ENCODE data around the gene OR13J1. TPM values are rescaled to one million over a fixed set of nuclear protein-coding genes. Genes with fewer than 3 reads are reported as not detected.
"Not testable (repeated sequence)": the region's sequence is repeated elsewhere in the genome, so short reads cannot be mapped to it uniquely, and the experiment has no call there.

OR13J1 gene, protein sequence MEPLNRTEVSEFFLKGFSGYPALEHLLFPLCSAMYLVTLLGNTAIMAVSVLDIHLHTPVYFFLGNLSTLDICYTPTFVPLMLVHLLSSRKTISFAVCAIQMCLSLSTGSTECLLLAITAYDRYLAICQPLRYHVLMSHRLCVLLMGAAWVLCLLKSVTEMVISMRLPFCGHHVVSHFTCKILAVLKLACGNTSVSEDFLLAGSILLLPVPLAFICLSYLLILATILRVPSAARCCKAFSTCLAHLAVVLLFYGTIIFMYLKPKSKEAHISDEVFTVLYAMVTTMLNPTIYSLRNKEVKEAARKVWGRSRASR
- total RNA-seq (2014; rRNA removed; shearing (Covaris generic)): not detected in 2 replicates
- not detected in 2 replicates for polyA plus RNA-seq (2015; cell fraction: cytosol; rRNA removed)
- polyA plus RNA-seq (2015; cell fraction: nucleus; rRNA removed): not detected in 2 replicates

DNA sequence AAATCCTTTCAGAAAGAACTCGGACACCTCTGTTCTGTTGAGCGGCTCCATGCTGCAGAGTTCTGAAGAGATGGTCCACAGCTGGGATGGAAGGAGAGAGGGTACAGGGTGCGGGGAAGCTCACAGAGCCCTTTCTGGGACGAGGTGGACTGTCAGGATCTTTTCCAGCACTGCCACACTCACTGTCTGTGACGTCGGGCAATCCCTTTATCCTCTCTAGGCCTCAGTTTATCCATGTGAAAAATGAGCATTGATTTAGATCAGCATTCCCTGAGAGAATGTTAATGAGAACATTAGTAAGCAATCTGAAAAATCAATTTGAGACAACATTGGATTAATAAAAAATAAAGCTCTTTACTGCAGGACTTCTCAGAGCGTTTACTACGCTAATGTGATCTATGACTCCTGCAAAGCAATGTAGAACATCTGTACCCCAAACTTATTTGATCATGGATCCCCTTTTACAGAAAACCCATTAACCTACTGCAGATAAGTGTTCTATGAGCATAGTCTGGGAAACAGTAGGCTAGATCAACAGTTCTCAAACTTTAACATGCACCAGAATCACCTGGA lies at the start of gene OR13J1:
Gene OR13J1 (minus strand): TSS at position 51 of the 573 bp plus-strand sequence. CDS start 0 bp downstream, at position 51.
- no peak for DNase-seq (ENCODE audit: low read depth)

DNA sequence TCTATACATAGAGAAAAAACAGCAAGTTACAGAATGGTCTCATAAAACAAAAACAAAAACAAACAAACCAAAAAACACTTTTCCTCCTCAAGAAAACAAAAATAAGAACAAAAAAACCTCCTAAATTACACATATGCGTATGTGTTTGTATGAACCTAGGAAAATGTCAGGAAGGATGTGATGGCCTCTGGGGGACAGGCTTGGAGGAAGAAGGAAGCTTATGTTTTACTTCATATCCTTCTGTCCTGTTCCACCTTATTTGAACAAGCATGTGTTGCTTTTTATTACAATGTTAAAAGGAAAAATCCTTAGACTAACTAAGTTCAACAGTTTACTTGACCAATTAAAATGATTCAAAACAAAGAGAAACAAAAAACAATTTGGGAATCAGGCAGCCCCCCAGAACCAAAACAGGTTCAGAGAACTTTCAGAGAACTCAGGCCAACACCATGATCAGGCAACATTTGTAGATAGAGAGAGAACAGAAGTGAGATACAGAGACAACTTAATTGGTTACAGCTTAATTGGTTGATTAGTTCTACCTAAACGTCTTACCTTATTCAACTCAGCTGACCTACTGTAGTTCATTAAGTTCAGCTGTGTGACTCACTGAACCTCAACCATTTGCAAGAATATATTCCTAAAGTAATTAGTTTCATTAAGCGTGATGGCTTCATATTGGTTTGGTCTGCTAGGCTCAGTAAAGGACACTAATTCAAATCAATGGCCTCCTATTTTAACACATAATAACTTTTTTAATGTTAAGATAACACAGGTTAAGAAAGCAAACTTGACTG lies 49.2 kb upstream of the OR13J1 start:
- no peak for DNase-seq (ENCODE audit: low read depth)

DNA sequence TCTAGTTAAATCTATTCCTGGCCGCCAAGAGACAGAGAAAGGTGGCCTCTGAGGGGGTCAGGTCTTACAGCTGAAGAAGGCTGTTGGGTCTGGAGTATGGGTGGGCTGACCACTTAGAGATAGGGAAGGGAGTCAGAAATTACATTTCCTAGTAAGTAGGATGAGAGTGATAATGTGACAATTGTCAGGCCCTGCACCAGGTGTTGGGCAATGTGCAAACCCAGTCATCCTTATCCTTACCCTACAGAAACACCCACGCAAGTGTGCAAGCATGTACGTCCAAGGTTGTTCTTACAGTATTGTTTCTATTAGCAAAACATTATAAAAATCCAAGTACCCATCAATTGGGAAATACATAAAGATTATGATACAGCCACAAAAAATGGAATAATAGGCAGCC lies 48.6 kb upstream of the OR13J1 start:
- DNase-seq (ENCODE audit: low read depth): no peak

DNA sequence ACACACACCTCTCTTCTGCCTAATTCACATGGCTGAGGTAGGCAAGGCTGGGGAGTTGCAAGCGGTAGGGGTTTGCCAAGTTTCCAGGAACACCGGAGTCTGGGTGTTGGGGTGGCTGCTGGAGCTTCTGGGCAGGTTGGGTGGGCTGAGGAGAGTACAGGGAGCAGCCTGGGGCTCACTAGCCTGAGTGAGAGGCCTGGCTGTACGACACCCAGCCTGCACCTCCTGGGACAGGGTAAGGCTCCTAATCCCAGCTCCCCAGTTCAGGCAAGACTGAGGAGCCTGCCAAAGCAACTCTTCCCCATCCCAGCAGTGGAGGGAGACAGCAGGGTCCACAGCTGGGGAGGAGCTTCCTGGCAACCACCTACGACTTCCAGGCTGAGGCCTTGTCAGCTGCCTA lies 47.1 kb upstream of the OR13J1 start:
- DNase-seq (ENCODE audit: low read depth): no peak

DNA sequence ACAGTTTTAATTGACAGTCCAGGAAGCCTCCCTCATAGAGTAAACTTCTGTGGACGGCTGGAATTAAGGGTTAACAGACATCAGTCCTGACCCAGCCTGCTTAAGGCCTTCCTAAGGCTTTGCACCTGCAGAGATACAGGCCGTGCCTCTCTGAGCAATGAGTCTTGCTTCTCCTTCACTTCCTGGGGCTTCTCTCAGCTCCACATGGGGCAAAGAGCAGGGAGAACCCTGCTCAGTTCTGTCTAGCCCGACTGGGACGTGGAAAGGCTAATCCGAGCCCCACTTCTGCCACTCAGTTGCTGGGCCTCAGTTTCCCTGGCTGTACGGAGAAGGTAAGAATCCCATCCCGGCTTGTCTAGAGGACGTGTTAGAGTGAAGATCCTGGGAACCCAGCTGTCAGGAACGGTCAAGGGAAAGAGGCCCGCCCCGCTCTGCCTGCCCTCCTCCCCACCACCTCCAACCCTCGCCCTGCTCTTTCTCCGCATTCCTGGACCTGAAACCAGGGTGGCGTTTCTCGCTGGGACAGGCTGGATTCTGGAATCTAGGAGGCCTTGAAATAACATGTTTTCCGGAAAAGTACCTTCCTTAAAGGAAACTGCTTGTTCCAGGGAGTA lies 45.6 kb upstream of the OR13J1 start:
- no peak for DNase-seq (ENCODE audit: low read depth)

DNA sequence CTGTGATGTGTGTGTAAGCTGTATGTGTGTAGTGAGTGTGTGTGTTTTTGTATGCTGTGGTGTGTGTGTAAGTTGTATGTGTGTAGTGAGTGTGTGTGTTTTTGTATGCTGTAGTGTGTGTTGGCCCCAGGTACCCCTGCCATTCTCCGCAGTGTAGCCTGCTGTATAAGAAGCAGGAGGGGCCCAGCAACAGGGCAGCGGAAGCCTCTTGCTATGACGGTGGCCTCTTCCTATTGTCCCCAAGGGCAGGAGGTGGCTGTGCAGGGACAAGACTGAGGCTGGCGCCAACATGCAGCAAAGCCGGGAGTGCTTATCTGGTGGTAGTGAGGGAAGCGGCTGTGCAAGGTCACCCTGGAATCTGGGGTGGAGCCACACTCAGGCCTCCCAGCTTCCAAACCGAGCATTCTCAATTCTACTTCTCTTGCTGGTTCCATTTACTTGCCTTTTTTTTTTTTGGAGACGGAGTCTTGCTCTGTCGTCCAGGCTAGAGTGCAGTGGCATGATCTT lies 44.2 kb upstream of the OR13J1 start:
- peak; percentile 14 for DNase-seq (ENCODE audit: low read depth)

DNA sequence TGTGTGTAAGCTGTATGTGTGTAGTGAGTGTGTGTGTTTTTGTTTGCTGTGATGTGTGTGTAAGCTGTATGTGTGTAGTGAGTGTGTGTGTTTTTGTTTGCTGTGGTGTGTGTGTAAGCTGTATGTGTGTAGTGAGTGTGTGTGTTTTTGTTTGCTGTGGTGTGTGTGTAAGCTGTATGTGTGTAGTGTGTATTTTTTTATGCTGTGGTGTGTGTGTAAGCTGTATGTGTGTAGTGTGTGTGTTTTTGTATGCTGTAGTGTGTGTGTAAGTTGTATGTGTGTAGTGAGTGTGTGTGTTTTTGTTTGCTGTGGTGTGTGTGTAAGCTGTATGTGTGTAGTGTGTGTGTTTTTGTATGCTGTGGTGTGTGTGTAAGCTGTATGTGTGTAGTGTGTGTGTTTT lies 43.2 kb upstream of the OR13J1 start:
- not testable (repeated sequence) for DNase-seq (ENCODE audit: low read depth)

DNA sequence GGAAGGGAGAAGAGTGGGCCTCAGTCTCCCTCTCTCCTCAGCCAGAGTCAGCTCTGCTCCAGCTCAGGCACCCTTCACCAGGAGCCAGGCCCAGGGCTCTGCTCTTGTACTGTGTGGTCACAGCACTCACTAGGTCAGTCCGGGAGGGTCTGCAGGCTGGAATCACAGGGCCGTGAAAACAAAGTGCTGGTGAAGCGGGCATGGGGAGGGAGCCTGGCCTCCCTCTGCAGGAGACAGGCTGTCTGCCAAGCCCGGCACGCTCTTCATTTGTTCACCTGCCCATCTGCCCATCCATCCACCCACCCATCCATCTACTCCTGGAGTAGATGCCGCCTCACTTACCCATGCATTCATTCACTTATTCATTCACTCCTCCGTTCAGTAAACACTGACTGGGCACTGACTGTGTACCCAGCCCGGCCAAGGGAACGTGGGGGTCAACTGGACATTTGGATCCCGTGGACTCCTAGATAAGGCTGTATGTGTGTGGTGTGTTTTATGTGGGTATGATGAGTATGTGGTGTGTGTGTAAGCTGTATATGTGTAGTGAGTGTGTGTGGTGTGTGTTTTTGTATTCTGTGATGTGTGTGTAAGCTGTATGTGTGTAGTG lies 42.7 kb upstream of the OR13J1 start:
- no peak for DNase-seq (ENCODE audit: low read depth)

DNA sequence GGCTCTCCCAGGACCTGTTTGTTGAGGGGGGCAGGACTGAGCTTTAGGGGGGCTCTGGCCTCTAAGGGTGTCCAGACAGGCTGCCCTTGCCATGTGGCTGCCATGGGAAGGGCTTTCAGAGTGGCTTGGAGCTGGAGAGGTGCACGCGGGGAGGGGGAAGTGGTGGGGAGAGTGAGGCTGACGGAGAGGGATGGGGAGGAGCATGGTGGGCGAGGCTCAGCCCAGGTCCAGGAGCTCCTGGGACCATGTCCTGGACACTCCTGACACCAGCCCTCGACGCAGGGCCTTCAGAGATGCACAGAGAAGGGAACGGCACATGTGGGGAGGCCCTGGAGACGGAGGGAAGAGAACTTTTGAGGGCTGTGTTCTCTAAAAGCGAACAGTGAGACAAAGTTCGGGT lies 41.5 kb upstream of the OR13J1 start:
- DNase-seq (ENCODE audit: low read depth): no peak

DNA sequence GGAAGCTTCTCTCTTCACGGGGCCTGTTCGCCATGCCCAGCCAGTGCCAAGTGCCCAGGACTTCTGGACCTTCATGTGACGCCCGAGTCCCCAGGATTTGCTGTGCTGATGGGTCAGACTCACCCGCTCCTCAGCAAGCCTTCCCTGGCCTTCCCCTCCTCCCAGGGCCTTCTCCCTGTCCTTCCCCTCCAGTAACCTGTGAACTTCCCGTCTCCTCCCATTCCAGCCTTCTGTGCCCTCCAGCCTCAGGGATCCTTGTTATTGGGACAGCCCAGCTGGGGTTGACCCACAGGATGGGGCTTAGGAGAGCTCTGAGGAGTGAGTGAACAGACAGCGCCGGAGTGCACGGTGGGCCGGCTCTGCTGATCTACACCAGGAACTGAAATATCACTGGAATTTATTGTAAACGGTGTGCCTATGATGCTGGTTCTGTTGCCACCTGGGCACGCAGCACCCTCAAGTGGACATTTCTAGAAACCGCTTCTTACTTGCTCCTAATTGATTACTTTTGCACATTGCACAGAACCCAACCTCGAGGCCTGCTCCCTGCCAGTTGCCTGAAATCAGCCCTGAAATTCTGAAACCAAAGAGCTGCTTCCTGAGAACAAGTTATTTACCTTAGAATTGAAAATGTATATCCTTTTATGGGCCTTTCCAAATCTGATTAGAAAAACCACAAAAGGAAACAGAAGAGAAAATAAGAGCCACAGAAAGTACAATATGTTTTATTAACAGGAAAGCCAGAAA lies 40.6 kb upstream of the OR13J1 start:
- peak; percentile 73 for DNase-seq (ENCODE audit: low read depth)

DNA sequence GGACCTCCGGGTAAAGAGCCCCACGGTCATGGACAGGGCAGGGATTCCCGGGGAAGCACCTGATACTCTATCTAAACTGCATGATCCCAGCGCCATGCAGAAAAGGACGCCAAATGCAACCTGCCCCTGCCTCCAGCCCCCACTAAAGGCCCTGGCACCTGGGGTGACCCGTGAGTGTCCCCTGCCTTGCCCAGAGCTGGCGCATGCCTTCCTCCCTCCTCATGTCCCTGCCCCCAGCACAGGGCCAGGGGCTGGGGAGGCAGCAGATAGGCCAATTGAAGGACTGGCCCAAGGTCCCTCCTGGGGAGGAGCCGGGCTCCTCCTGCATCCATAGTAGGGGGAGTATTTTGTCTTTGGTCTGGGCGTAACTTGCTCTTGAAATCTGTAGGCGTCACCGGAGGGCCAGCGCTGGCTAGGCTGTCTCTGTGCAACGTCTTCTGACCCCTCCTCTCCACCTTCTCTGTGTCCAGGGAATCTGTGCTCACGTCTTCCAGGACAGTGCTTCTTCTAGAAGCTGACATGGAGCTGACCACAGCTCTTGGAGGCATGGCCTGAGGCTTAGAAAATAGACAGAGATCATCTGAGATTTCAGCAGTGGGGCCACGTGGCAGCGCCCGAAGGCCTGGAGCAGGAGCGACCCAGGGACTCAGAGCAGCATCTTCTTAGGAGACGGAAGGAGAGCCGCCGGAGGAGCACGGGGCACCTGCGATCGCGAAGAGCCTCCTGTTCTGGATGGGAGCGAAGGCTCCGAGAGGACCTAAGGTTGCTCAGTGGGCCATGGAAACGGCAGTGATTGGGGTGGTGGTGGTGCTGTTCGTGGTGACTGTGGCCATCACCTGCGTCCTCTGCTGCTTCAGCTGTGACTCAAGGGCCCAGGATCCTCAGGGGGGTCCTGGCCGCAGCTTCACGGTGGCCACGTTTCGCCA lies 39.7 kb upstream of the OR13J1 start:
- no peak for DNase-seq (ENCODE audit: low read depth)

DNA sequence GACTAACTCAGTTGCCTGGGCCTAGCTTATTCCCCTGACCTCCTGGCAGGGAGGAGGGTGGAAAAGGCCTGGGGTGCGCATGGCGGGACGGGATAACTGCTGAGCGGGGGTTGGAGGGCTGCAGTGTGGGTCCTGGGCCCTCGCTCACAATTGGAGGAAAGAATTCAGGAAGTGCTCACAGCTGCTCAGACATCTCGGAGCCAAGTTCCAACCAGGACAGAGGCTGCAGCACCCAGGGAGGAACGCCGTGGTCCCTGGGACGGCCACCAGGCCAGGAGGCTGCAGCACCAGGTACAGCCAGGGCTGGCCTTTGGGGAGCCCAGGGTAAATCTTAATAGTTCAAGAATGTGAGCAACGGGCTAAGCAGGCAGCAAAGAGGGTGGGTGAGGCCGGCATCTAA lies 39.1 kb upstream of the OR13J1 start, which contains the start of gene SPAAR:
Gene SPAAR (plus strand): TSS at position 217 of the 400 bp plus-strand sequence. CDS start 974 bp downstream, outside the sequence.
- no peak for DNase-seq (ENCODE audit: low read depth)

DNA sequence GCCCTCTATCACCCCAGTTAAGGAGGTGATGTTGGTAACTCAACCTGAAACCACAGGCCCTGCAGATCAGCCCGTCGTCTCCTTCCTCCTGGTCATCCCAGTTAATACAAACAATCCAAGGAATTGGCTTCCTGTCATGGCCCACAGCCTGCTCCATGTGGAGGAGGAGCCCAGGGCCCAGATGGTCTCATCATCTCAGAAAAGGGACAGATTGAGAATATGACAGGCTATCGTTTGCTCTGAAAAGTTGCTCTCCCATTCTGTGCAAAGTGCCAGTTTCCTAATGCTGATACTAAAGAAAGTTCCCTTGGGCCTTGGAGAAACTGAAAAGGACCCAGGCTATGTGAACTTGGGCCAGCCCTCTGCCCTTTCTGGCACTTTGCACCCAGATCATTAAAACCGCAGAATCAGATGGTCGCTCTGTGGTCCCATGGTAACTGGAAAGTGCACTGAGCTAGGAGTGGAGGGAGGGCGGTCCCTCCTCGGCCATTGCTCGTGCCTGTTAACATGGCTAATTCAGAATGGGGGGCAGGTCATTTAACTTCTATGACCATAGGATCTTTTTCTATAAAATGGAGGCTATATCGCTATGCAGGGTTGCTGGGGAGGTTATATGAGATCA lies 38.4 kb upstream of the OR13J1 start:
- no peak for DNase-seq (ENCODE audit: low read depth)

DNA sequence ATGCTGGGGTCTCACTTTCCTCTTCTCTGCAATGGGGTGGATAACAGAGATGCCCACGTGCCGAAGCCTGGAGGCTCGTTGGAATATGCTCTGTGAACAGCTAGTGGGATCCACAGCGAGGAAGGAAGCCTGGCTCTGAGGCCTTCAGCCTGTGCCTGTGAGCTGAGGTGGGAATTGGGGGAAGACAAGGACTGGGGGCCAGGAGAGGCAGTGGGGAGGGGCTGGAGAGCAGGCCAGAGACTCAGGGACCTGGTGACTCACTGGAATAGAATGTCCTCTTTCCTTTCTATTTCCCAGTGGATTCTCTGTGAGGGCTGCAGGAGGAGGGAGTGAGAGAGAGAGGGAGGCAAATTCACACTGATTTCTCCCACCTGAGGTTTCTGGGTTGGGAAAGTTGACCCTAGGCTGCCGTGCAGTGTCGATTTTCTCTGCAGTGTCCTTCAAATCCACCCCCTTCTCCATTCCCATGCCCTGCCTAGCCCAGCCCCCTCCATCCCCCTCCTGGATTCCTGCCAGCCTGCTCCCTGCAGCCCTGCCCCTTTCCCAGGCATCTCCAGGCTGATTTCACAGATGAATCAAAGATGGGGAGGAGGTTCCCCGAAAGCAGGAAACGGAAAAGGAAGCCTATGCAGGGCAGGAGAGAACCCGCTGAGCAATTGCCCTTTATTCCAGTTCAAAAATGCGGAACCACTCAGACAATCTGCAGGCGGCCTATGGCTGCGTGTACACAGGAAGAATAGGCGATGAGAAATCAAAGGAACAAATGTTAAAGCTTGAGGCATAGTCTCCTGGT lies 37.7 kb upstream of the OR13J1 start:
- DNase-seq (ENCODE audit: low read depth): peak; percentile 97

DNA sequence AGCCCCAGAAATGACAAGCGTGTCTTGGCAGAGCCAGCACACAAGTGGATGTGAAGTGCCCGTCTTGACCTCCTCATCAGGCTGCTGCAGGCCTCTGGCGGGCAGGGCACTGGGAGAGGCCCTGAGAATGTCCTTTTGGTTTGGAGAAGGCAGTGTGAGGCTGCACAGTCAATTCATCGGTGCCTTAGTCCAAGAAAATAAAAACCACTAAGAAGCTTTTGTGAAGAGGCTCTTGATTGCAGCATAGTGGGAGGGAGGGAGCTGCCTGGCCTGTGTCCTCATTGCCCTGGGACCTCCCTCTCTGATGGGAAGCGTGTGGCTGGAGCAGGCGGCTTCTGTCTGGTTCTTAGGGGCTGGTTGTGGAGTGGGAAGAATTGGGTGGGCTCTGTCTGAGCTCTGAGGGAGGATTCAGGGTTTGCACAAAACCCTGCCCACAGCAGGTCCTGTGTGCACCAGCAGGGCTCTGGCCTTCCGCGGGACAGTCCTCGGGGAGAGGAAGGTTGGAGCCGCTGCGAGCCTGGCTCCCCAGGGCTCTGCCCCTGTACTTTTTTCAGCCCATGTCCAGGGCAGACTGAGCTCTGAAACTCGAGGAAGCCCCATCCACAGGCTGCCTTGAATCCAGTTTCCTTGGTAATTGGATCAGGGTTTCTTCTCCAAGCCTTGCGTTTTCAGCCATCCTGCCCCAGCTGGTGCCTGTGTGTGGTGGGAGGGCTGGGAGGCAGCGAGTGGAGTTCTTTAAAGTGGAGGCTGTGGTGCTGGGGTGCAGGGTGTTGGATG lies 36.9 kb upstream of the OR13J1 start:
- peak; percentile 66 for DNase-seq (ENCODE audit: low read depth)

DNA sequence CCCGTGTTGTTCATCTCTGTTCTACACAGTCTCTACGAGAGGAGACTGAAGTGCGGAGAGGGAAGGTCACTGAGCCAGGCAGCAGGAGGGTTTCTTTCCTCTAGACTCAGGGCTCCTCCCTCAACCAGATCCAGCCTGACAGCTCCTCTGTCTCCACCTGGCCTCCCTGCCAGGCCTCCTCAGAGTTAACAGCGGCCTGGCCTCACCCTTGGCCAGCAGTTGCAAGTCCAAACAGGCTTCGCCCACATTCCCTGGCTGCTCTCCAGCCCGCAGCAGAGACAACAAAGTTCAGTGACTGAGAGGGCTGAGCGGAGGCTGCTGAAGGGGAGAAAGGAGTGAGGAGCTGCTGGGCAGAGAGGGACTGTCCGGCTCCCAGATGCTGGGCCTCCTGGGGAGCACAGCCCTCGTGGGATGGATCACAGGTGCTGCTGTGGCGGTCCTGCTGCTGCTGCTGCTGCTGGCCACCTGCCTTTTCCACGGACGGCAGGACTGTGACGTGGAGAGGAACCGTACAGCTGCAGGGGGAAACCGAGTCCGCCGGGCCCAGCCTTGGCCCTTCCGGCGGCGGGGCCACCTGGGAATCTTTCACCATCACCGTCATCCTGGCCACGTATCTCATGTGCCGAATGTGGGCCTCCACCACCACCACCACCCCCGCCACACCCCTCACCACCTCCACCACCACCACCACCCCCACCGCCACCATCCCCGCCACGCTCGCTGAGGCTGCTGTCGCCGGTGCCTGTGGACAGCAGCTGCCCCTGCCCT lies 35.9 kb upstream of the OR13J1 start, which contains the start of gene HRCT1:
Gene HRCT1 (plus strand): TSS at position 291 of the 768 bp plus-strand sequence. CDS start 86 bp downstream, at position 377.
- peak; percentile 94 for DNase-seq (ENCODE audit: low read depth)
